K562 treated with DMSO at 1 percent for 24 hours (cell line): ENCODE measurements around the gene CYP27A1. TPM values are rescaled to one million over a fixed set of nuclear protein-coding genes. Genes with fewer than 3 reads are reported as not detected.

Source experiments
- total RNA-seq: library from RNA; unstranded; fragments of 300-600 nt; gene quantifications from 2 replicates; pipeline ENCODE4 v1.2.3, GENCODE V29; 2022; ENCODE audit warnings: low read depth; ENCODE audit not compliant: insufficient read depth

CYP27A1 gene
- total RNA-seq = 0.15 TPM in 1 of 2 replicates, not detected in the other

DNA sequence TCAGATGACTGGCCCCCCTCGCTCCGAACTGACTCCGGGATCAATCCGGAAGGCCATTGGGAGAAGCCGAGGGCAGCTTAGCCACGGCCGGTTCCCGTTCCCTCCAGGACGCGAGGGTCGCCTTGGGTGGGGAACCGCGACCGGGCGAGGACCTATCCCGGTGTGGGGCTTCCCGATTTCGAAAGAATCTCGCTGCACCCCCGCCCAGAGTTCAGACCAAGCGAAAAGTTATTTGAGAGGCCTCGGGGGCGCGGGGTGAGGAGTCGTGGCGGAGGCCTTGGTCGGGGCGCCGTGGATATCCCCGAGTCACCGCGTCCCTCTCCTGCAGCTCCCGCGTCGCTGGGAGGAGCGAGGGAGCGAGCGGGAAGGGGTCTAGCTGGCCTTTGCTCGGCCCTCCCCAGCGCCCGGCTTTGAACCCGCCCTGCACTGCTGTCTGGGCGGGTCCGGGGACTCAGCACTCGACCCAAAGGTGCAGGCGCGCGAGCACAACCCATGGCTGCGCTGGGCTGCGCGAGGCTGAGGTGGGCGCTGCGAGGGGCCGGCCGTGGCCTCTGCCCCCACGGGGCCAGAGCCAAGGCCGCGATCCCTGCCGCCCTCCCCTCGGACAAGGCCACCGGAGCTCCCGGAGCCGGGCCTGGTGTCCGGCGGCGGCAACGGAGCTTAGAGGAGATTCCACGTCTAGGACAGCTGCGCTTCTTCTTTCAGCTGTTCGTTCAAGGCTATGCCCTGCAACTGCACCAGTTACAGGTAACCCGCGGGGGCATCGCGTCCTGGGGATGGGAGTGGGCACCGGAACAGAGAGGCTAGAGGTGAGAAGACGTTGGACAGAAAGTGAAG lies at the start of gene CYP27A1:
Gene CYP27A1 (plus strand): TSS at position 457 of the 837 bp plus-strand sequence. CDS start 36 bp downstream, at position 493.

DNA sequence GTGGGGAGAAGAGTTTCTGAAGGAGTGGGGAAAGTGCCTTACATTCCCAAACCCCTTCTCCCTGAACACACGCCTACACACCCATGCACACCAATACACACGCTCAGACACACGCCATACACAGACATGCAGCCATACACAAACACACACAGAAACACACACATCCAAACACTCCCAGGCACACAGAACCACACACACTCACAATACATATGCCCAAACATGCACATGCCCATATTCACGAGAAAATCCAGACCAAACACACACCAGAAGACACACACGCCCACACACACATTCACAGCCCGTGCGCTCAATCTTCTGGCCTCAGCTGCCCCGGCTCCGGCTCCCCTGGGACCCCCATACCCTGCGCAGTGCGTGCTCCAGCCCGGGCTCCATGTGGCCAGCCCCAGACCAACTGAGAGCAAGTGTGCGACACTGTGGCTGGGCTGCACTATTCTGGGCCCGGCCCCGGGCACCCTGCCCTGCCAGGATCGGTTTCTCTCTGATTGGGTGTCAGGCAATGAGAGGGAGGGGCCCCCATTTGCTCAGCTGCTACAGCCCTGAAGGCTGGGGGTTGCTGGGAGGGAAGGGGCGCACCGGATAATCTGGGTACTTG lies 49.5 kb downstream of the CYP27A1 start, which contains the start of gene PRKAG3:
Gene PRKAG3 (minus strand): TSS at position 426 of the 613 bp plus-strand sequence.

DNA sequence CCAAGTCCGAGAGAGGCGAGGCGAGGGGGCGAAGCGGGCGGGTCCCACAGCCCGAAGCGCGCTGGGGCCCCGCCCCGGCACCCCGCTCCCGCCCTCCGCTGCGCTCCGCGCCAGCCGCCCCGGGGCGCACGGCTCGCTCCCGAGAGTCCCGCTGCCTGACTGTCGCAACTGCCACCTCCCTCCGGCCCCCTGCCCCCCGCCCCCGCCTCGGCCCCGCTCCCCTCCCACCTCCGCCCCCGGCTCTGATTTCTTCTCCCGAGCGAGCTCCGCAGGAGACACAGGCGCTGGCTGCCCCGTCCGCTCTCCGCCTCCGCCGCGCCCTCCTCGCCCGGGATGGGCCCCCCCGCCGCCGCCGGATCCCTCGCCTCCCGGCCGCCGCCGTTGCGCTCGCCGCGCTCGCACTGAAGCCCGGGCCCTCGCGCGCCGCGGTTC lies 77.6 kb downstream of the CYP27A1 start, which contains the start of gene WNT6:
Gene WNT6 (plus strand): TSS at position 250 of the 432 bp plus-strand sequence. CDS start 233 bp downstream, outside the sequence.

Other genes with a start within 250 kb of the CYP27A1 start
- 2.8 and 2.9 TPM in 2 replicates for gene USP37, start 213.8 kb upstream of the CYP27A1 start, total RNA-seq
- 15.4 and 20.9 TPM in 2 replicates for gene CNOT9, start 213.3 kb upstream of the CYP27A1 start, total RNA-seq
- 0.42 TPM in 1 of 2 replicates, not detected in the other for gene PLCD4, start 174.2 kb upstream of the CYP27A1 start, total RNA-seq
- 11.0 and 12.2 TPM in 2 replicates for gene ZNF142, start 122.5 kb upstream of the CYP27A1 start, total RNA-seq
- 25.1 and 29.3 TPM in 2 replicates for gene BCS1L, start 122.5 kb upstream of the CYP27A1 start, total RNA-seq
- gene RNF25, start 110.1 kb upstream of the CYP27A1 start, total RNA-seq = 22.8 and 25.3 TPM in 2 replicates
- 4.2 and 9.9 TPM in 2 replicates for gene STK36, start 110.1 kb upstream of the CYP27A1 start, total RNA-seq
- 44.1 and 44.3 TPM in 2 replicates for gene TTLL4, start 71.3 kb upstream of the CYP27A1 start, total RNA-seq
- gene PRKAG3, start 49.7 kb downstream of the CYP27A1 start, total RNA-seq = not detected in 2 replicates
- gene WNT6, start 77.7 kb downstream of the CYP27A1 start, total RNA-seq = not detected in 2 replicates
- 0.20 TPM in 1 of 2 replicates, not detected in the other for gene WNT10A, start 98.7 kb downstream of the CYP27A1 start, total RNA-seq
- 0.57 and 0.76 TPM in 2 replicates for gene CDK5R2, start 177.5 kb downstream of the CYP27A1 start, total RNA-seq
- 0.69 and 0.71 TPM in 2 replicates for gene FEV, start 203.0 kb downstream of the CYP27A1 start, total RNA-seq
- not detected in 2 replicates for gene CRYBA2, start 211.3 kb downstream of the CYP27A1 start, total RNA-seq